ENCODE measurements around the gene IGDCC3. TPM values are rescaled to one million over a fixed set of nuclear protein-coding genes. Genes with fewer than 3 reads are reported as not detected.

The IGDCC3 gene
- total RNA-seq, 2 donors from 2014 or later: 0.09 TPM; not detected in 1

DNA sequence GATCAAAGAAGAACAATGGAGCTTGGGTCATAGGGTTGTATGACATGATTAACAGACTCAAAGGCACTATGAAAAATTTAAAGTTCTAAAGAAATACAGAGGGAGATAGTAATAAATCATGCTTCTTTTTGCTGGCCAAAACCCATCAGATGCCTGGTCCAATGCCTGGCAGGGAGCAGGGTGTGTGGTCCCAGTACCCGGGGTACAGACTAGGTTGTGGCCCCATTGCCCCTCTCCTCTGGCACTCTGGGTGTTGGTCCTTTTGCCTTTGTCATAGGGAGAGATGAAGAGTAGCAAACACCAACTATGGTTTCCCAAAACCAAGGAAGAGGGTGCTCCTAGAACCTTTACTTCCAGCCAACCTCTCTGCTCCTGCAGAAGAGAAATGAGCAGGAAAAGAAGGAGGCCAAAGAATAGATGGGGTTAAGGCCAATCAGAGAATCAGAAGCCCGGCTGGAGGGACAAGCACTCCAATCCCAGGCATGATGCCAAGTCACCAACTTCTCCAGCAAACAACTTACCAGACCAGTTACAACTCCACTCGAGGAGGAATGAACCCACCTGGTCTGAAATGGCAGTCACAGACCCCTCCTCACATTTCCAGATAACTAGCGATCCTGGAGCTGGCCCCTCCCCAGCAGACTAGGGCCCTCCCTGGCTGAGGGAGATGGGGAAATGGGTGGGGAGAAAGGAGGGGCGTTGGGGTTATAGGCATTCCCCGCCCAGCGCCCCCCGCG is 1.8 kb downstream of the IGDCC3 start:
- intact Hi-C loops (cut with DNase I): no loop called here
- DNase-seq: no peak
- ATAC-seq: no peak

DNA sequence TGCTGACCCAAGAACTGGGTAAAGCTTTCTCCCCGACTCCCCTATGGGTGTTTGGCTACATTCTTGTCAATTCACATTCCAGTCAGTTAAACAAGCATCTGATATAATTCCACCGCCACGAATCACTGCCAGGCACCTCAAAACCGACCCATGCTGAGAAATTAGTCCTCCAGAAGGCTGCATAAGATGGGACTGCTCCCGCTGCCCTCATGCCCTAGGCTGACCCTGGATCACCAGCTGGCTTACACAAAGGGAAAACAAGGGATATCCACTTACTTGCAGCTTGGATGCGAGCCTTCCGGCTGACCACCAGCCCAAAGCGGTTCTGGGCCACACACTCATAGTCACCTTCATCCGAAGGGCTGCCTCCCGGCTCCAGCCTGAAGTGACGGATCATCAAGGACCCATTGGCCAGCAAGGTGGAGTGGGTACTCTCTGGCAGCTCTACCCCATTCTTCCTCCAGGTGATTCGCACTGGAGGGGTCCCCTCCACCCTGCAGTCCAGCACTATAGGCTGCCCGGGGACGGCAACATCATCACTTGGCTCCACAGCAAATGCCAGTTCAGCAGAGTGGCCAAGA is 2.9 kb downstream of the IGDCC3 start:
- intact Hi-C loops (cut with DNase I): no loop called here
- no peak for ATAC-seq
- no peak for DNase-seq

DNA sequence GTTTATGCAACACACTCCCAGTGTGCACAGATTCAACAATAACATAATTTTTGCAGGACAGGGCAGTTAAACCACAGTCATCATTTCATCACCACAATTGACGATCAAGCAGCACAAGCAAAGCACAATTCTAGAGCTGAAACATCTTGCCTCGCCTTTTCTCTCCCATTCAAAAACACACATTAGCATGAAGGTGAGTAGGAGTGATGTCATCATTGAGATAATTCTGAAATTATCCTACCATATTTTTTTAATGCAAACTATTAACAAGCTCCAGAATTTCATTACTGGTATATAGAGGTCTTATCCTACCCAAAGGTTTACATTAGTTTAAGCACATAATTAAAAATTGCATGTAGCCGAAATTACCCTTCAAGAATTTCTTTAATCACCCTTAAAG is 3.5 kb downstream of the IGDCC3 start:
- ATAC-seq (no peak), DNase-seq (no peak)
- intact Hi-C loops (cut with DNase I): no loop called here

DNA sequence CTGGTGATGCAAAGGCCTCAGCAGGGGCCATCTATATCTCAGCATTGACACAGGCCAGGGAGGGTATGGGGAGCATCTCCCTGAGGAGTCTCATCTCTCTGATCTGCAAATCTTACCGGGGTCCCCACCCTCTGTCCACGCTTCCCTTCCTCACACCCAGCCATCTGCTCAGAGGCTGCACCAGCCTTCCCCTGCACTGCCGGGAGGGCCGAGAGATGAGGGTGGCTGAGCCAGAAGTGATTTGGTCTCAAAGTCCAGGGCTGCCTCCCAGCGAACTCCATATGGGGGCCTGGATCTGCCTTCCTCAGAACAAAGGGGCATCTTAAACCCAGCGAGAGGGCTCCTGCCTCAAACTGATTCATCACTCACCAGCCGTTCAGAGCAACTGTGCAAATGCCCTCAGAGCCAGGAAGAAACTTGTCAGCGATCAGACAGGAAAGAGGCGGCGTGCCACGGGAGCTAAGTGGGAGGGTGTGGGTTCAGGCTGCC is 4.6 kb downstream of the IGDCC3 start:
- ATAC-seq (no peak), DNase-seq (no peak)
- intact Hi-C loops (cut with DNase I): no loop called here

DNA sequence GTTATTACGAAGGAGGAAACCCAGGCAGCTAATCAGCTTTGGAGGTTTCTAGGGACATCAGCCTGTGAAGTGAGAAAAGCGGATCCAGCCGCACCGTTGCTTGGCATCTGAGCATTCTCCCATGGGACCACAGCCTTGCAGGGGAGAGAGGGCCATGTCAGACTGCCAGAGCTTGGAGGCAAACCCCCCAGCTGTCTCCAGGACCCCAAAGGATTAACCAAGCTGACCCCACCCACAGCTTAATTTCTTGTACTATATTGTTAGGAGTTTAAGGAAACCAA is 5.1 kb downstream of the IGDCC3 start:
- no peak for DNase-seq
- intact Hi-C loops (cut with DNase I): no loop called here
- no peak for ATAC-seq

- DNase-seq (no peak), ATAC-seq (no peak)
- intact Hi-C loops (cut with DNase I): no loop called here
Observed at GRCh38 chr15:65371976-65372786, 5.6 kb downstream of the IGDCC3 start.

GRCh38 chr15:65370885-65371284 is 6.9 kb downstream of the IGDCC3 start:
- no peak for DNase-seq
- intact Hi-C loops (cut with DNase I): no loop called here
- ATAC-seq: no peak

DNA sequence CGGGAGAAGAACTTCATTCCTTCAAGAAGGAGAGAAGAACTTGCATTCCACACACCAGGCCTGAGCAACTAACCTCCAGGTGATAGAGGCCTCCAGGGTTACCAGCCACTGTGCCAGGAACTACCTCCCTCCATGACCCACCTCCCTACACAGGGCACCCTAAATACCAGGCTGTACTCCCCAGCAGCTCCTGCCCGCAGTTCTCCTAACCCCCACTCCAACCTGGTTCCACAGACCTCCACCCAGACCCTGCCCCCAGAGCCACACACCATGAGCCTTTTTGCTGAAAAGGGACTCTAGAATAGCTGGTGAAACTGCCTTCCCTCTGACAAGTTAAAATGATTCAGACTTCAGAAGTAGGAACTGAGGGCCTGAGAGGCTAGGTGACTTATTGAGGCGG is 8.2 kb downstream of the IGDCC3 start:
- DNase-seq (no peak), ATAC-seq (no peak)
- intact Hi-C loops (cut with DNase I): no loop called here

- DNase-seq: no peak
- intact Hi-C loops (cut with DNase I): no loop called here
- ATAC-seq: no peak
Observed at GRCh38 chr15:65369212-65369547, 8.6 kb downstream of the IGDCC3 start.

GRCh38 chr15:65368302-65369211 is 9.2 kb downstream of the IGDCC3 start:
- ATAC-seq (peak in 1 of 2 donors; percentile 73), DNase-seq (no peak)
- intact Hi-C loops (cut with DNase I): no loop called here

- intact Hi-C loops (cut with DNase I): no loop called here
- no peak for DNase-seq
- no peak for ATAC-seq
Observed at GRCh38 chr15:65366122-65366892, 11.5 kb downstream of the IGDCC3 start.

DNA sequence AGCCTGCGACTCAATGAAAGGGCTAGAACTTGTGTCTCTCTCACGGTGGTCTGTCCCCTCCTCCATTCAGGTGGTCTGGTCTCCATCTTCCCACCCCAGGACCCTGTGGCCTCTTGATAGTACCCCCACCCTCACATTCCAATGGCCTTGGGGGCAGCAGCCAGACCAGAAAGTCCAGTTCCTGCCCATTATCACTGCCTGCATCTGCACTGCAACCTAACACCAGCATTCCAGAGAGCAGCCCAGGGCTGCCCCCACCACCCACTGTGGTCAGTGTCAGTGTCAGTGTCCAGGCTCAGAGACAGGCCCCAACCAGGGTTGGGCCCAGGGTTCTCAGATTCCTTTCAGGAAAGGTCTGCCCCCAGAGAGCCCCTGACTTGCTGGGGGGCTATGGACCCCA is 12.6 kb downstream of the IGDCC3 start:
- ATAC-seq (no peak), DNase-seq (no peak)
- intact Hi-C loops (cut with DNase I): no loop called here

- no peak for ATAC-seq
- intact Hi-C loops (cut with DNase I): no loop called here
- no peak for DNase-seq
Observed at GRCh38 chr15:65363766-65364165, 14.0 kb downstream of the IGDCC3 start.

DNA sequence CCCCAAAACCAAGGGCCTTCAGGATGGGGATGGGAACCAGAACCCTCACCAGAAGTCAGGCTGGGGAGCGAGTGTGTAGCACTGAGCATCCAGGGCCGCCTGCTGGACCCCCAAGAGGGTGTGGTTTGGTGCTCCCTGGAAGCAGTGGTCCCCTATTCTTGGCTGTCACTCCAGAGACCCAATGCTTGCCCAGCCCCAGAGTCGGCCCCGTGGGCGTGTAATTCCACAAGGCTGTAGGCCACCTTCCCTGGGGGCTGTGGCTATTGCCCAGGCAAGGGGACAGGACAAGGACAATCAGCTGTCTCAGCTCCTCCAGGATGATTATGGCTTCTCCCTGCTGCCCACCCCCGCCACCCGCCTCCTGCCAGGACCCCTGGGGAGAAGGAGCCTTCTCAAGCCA is 14.5 kb downstream of the IGDCC3 start:
- ATAC-seq (no peak), DNase-seq (no peak)
- intact Hi-C loops (cut with DNase I): no loop called here

- intact Hi-C loops (cut with DNase I): no loop called here
- DNase-seq (no peak), ATAC-seq (no peak)
Observed at GRCh38 chr15:65362491-65362890, 15.3 kb downstream of the IGDCC3 start.

- ATAC-seq: no peak
- intact Hi-C loops (cut with DNase I): no loop called here
- no peak for DNase-seq
Observed at GRCh38 chr15:65361708-65362459, 15.9 kb downstream of the IGDCC3 start.

DNA sequence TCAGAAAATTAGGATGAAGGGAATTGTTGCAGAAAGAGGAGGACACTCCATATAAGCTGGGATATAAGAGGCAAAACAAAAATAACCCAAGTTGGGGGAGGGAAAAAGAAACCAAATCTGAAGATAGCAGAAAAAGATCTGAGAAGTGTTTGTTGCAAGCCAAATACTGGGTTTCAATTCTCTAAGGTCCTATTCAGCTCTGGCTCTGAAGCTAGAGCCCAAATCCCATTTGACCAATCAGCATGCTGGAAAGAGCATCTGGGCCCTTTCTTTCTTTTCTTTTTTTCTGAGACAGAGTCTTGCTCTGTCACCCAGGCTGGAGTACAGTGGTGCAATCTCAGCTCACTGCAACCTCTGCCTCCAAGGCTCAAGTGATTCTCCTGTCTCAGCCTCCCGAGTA is 17.3 kb downstream of the IGDCC3 start:
- ATAC-seq (no peak), DNase-seq (no peak)
- intact Hi-C loops (cut with DNase I): no loop called here

- DNase-seq (no peak), ATAC-seq (no peak)
- intact Hi-C loops (cut with DNase I): no loop called here
Observed at GRCh38 chr15:65355988-65356353, 21.8 kb downstream of the IGDCC3 start.
